Chondrocyte (in vitro differentiated cells): ENCODE data around the gene HACD2. TPM values are rescaled to one million over a fixed set of nuclear protein-coding genes. Genes with fewer than 3 reads are reported as not detected.

Experiments
- DNase-seq: peaks from one replicate; pipeline ENCODE4 v3.0.0; 2021; ENCODE audit warnings: mixed read lengths, low spot score
- H3K27ac Mint-ChIP-seq: one replicate; pipeline ENCODE4 v1.8.0; 2021; ENCODE audit warnings: mild to moderate bottlenecking, moderate library complexity, mixed read lengths; ENCODE audit not compliant: unreplicated experiment
- H3K27me3 Mint-ChIP-seq: 2 replicates; pipeline ENCODE4 v1.8.0; 2021; ENCODE audit warnings: low read depth, mixed read lengths
- H3K36me3 Mint-ChIP-seq: 2 replicates; pipeline ENCODE4 v1.8.0; 2021; ENCODE audit warnings: low read depth, mixed read lengths
- H3K4me1 Mint-ChIP-seq: 2 replicates; pipeline ENCODE4 v1.8.0; 2021; ENCODE audit warnings: low read depth, mild to moderate bottlenecking, mixed read lengths
- H3K4me3 Mint-ChIP-seq: one replicate; pipeline ENCODE4 v1.8.0; 2021; ENCODE audit warnings: mild to moderate bottlenecking, moderate library complexity, mixed read lengths; ENCODE audit not compliant: unreplicated experiment
- H3K9me3 Mint-ChIP-seq: 2 replicates; pipeline ENCODE4 v1.8.0; 2021; ENCODE audit warnings: low read depth, mixed read lengths
- total RNA-seq: library from RNA; stranded (reverse); gene quantifications from 3 replicates; pipeline ENCODE4 v1.2.1, GENCODE V29; 2021
- TF ChIP-seq, protein P1 (sequence below): fragments of 200-600 bp; sonication (generic); IDR thresholded peaks from 2 replicates; pipeline ENCODE4 v1.5.0; 2021; ENCODE audit warnings: antibody characterized with exemption, mild to moderate bottlenecking, moderate library complexity

The HACD2 gene
- total RNA-seq, 1 donor from 2014 or later = 79.0 TPM

DNA sequence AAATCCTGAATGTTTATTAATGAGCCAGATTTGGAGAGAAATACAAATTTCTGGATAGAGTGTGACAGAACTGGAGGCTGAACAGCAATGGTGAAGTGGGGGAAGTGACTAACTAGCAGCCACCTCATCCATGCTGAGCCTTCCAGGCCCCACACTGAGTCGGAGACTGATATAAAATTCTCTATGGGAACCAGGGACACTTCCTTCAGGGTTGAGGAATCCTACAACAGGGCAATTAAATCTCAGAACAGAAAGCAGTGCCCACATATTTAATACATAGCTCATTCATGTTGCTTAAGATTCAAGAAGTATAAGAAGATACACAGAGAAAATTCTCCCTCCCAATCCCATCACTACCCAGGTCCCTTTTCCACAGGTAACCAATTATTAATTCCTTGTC is 49.3 kb downstream of the HACD2 start:
- Mint-ChIP-seq H3K27me3 (no peaks in the 10 kb centered on the region), H3K36me3 (no peaks in the 10 kb centered on the region), H3K4me1 (peaks cover 42% of the 10 kb centered on the region), H3K27ac (peak overlapping the region; percentile 59), H3K4me3 (no peak overlapping the region), H3K9me3 (no peaks in the 10 kb centered on the region)
- no peak for DNase-seq
- TF ChIP-seq, protein P1, sequence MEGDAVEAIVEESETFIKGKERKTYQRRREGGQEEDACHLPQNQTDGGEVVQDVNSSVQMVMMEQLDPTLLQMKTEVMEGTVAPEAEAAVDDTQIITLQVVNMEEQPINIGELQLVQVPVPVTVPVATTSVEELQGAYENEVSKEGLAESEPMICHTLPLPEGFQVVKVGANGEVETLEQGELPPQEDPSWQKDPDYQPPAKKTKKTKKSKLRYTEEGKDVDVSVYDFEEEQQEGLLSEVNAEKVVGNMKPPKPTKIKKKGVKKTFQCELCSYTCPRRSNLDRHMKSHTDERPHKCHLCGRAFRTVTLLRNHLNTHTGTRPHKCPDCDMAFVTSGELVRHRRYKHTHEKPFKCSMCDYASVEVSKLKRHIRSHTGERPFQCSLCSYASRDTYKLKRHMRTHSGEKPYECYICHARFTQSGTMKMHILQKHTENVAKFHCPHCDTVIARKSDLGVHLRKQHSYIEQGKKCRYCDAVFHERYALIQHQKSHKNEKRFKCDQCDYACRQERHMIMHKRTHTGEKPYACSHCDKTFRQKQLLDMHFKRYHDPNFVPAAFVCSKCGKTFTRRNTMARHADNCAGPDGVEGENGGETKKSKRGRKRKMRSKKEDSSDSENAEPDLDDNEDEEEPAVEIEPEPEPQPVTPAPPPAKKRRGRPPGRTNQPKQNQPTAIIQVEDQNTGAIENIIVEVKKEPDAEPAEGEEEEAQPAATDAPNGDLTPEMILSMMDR = no peak

DNA sequence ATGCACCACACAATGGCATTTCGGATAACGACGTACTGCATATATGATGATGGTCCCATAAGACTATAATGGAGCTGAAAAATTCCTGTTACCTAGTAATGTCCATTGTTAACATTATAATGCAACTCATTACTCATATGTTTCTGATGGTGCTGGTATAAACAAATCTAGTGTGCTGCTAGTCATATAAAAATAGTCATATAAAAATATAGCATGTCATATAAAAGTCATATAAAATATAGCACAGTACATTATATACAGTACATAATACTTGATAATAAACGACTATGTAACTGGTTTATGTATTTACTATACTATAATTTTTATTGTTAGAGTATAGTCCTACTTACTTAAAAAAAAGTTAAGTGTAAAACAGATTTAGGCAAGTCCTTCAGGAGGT is 50.6 kb downstream of the HACD2 start:
- no peaks in the 10 kb centered on the region for H3K36me3 Mint-ChIP-seq
- peaks cover 33% of the 10 kb centered on the region for H3K4me1 Mint-ChIP-seq
- no peak overlapping the region for H3K27ac Mint-ChIP-seq
- H3K9me3 Mint-ChIP-seq = no peaks in the 10 kb centered on the region
- no peak for DNase-seq
- H3K4me3 Mint-ChIP-seq = no peak overlapping the region
- no peaks in the 10 kb centered on the region for H3K27me3 Mint-ChIP-seq
- TF ChIP-seq, protein P1 = no peak

DNA sequence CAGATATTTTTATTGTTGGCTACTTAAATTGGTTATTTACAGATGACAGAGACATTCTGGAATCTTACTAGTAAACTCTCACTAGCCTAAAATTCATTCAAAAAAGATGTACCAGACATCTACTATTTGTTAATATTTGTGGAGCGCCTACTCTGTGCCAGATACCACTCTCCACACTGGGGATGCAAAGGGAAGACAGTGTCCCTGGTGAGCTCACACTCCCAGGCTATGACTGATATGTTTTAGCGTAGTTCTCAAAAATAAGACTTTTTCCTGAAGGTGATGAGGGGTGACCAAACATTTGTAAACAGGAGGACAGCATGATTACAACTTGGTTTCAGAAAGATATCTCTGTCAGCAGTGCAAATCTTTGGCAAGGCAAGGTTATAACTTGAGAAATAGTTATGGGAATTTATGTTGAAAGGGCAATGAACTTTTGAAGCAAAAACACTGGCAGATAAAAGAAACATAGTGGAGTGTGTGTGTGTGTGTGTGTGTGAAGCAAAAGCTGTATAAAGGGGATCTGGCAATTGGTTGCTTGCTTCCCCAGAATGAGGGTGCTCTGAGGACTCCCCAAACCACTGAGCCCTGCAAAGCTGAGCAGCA is 51.2 kb downstream of the HACD2 start:
- peaks cover 33% of the 10 kb centered on the region for H3K4me1 Mint-ChIP-seq
- H3K9me3 Mint-ChIP-seq = no peaks in the 10 kb centered on the region
- TF ChIP-seq, protein P1 = no peak
- no peak for DNase-seq
- no peak overlapping the region for H3K4me3 Mint-ChIP-seq
- no peaks in the 10 kb centered on the region for H3K36me3 Mint-ChIP-seq
- no peak overlapping the region for H3K27ac Mint-ChIP-seq
- no peaks in the 10 kb centered on the region for H3K27me3 Mint-ChIP-seq

DNA sequence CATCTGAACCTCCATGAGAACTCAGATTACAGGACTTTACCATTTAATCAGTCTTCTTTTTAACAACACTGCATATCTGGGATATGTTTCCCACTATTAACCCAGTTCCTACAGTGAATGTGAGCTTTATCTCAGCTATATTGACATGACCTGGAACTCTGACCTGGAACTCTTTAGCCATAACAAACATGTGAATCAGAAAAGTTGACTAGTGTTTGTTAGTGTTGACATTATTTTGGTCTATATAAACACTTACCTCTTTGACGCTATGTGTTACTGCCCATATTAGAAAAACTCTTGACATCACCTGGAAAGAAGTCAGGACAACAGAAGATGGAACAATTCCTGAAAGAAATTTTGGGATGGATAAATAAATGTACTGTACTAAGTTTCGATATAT is 56.7 kb downstream of the HACD2 start:
- TF ChIP-seq, protein P1 = no peak
- H3K9me3 Mint-ChIP-seq = no peaks in the 10 kb centered on the region
- H3K27me3 Mint-ChIP-seq = no peaks in the 10 kb centered on the region
- H3K36me3 Mint-ChIP-seq = peaks cover 23% of the 10 kb centered on the region
- H3K4me3 Mint-ChIP-seq = no peak overlapping the region
- H3K27ac Mint-ChIP-seq = no peak overlapping the region
- H3K4me1 Mint-ChIP-seq = peaks cover 7% of the 10 kb centered on the region
- DNase-seq = no peak

DNA sequence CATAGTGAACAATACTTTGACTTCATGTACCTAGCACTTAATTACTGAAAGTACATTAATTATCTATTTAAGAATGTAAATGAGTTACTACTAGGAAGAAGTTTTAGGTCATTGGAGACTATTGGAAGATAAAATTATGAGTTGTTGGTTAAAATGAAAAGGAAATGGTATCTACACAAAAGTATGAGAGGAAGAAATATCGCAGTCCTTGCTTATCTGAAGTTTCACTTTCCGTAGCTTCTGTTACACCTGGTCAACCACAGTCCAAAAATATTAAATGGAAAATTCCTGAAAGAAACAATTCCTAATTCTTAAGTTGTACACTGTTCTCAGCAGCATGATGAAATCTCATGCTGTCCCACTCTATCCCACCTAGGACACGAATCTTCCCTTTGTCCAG is 57.8 kb downstream of the HACD2 start:
- H3K9me3 Mint-ChIP-seq = no peaks in the 10 kb centered on the region
- H3K27ac Mint-ChIP-seq = no peak overlapping the region
- H3K4me1 Mint-ChIP-seq = peaks cover 13% of the 10 kb centered on the region
- no peaks in the 10 kb centered on the region for H3K27me3 Mint-ChIP-seq
- no peak overlapping the region for H3K4me3 Mint-ChIP-seq
- DNase-seq = no peak
- peaks cover 23% of the 10 kb centered on the region for H3K36me3 Mint-ChIP-seq
- TF ChIP-seq, protein P1 = no peak
